Measurements from ENCODE around the gene PPFIBP2. TPM values are rescaled to one million over a fixed set of nuclear protein-coding genes. Genes with fewer than 3 reads are reported as not detected.

PPFIBP2 gene
- total RNA-seq, 1 donor from 2014 or later: 112 TPM

- H3K36me3 Mint-ChIP-seq (ENCODE audit: low read depth): peaks cover 82% of the 10 kb centered on the region
- POLR2A ChIA-PET: no interaction called here
- H3K27ac Mint-ChIP-seq: no peak overlapping the region
- H3K4me1 Mint-ChIP-seq: no peaks in the 10 kb centered on the region
- intact Hi-C loops (cut with micrococcal nuclease): no loop called here
- no peaks in the 10 kb centered on the region for H3K9me3 Mint-ChIP-seq
- no peak for DNase-seq
- ATAC-seq (ENCODE audit: low read depth): no peak
- no peaks in the 10 kb centered on the region for H3K27me3 Mint-ChIP-seq
- no peak overlapping the region for H3K4me3 Mint-ChIP-seq
- TF ChIP-seq CTCF (IDR thresholded peaks at IDR 0.05): no peak
- CTCF ChIA-PET: no interaction called here
Observed at GRCh38 chr11:7622721-7623120, 108.9 kb downstream of the PPFIBP2 start.

GRCh38 chr11:7628660-7629059 is 114.9 kb downstream of the PPFIBP2 start:
- no peak for TF ChIP-seq CTCF (IDR thresholded peaks at IDR 0.05)
- intact Hi-C loops (cut with micrococcal nuclease): no loop called here
- Mint-ChIP-seq H3K4me1 (no peaks in the 10 kb centered on the region), H3K9me3 (no peaks in the 10 kb centered on the region), H3K27me3 (no peaks in the 10 kb centered on the region), H3K36me3 (ENCODE audit: low read depth) (peaks cover 94% of the 10 kb centered on the region), H3K27ac (no peak overlapping the region), H3K4me3 (no peak overlapping the region)
- no peak for DNase-seq
- POLR2A ChIA-PET: no interaction called here
- no peak for ATAC-seq (ENCODE audit: low read depth)
- CTCF ChIA-PET: no interaction called here

- POLR2A ChIA-PET: no interaction called here
- no peak for ATAC-seq (ENCODE audit: low read depth)
- CTCF ChIA-PET: no interaction called here
- H3K9me3 Mint-ChIP-seq: no peaks in the 10 kb centered on the region
- H3K36me3 Mint-ChIP-seq (ENCODE audit: low read depth): peaks cover 96% of the 10 kb centered on the region
- H3K4me1 Mint-ChIP-seq: no peaks in the 10 kb centered on the region
- no peak for TF ChIP-seq CTCF (IDR thresholded peaks at IDR 0.05)
- DNase-seq: no peak
- H3K27me3 Mint-ChIP-seq: no peaks in the 10 kb centered on the region
- H3K27ac Mint-ChIP-seq: no peak overlapping the region
- H3K4me3 Mint-ChIP-seq: no peak overlapping the region
- intact Hi-C loops (cut with micrococcal nuclease): no loop called here
Observed at GRCh38 chr11:7630002-7630401, 116.2 kb downstream of the PPFIBP2 start.

GRCh38 chr11:7632211-7632610 is 118.4 kb downstream of the PPFIBP2 start:
- ChIA-PET CTCF (no interaction called here), POLR2A (no interaction called here)

GRCh38 chr11:7635137-7635536 is 121.3 kb downstream of the PPFIBP2 start:
- POLR2A ChIA-PET: no interaction called here
- intact Hi-C loops (cut with micrococcal nuclease): no loop called here
- no peak for ATAC-seq (ENCODE audit: low read depth)

More at GRCh38 chr11:7632211-7632610, 118.4 kb downstream of the PPFIBP2 start:
- Mint-ChIP-seq H3K27me3 (no peaks in the 10 kb centered on the region), H3K36me3 (ENCODE audit: low read depth) (peaks cover 96% of the 10 kb centered on the region), H3K4me1 (no peaks in the 10 kb centered on the region), H3K9me3 (no peaks in the 10 kb centered on the region), H3K4me3 (no peak overlapping the region), H3K27ac (no peak overlapping the region)
- ATAC-seq (ENCODE audit: low read depth) (no peak), DNase-seq (no peak)
- no peak for TF ChIP-seq CTCF (IDR thresholded peaks at IDR 0.05)
- intact Hi-C loops (cut with micrococcal nuclease): no loop called here

More at GRCh38 chr11:7635137-7635536, 121.3 kb downstream of the PPFIBP2 start:
- no peak for DNase-seq
- H3K4me1 Mint-ChIP-seq: peaks cover 10% of the 10 kb centered on the region
- H3K4me3 Mint-ChIP-seq: no peak overlapping the region
- no peak for TF ChIP-seq CTCF (IDR thresholded peaks at IDR 0.05)
- H3K36me3 Mint-ChIP-seq (ENCODE audit: low read depth): peaks cover 98% of the 10 kb centered on the region
- H3K27me3 Mint-ChIP-seq: no peaks in the 10 kb centered on the region
- no peak overlapping the region for H3K27ac Mint-ChIP-seq
- CTCF ChIA-PET: no interaction called here
- H3K9me3 Mint-ChIP-seq: no peaks in the 10 kb centered on the region

All from activated B cell treated with CpG ODN at 0.5 μM for 24 hours (primary cell).